NCI-H460 (cell line): Measurements from ENCODE around the gene NDUFAF4. TPM values are rescaled to one million over a fixed set of nuclear protein-coding genes. Genes with fewer than 3 reads are reported as not detected.

ENCODE experiments used
- small RNA-seq, 2 experiments: library from RNA; depleted of rRNA; stranded (forward); fragments of <200 nt; gene quantifications; one replicate each; pipeline ENCODE3, GENCODE V24; 2014
- total RNA-seq: library from RNA; depleted of rRNA; stranded (reverse); fragments of >200 nt; shearing (Covaris generic); gene quantifications from 2 replicates; pipeline ENCODE4 v1.2.3, GENCODE V29; 2014; rRNA removed

NDUFAF4 gene
- total RNA-seq, 1 experiment from 2014 or later, result 116 TPM

Small RNA genes within 50 kb of the gene (small RNA-seq; reads per million reads assigned to genes)
- gene RN7SL509P, result 0 reads per million in 2 experiments

Other genes starting within 250 kb of the NDUFAF4 start
- gene GPR63, start 60.4 kb downstream of the NDUFAF4 start, total RNA-seq, result 3.6 and 3.9 TPM in 2 replicates
- 0.17 and 0.46 TPM in 2 replicates for gene KLHL32, start 26.8 kb upstream of the NDUFAF4 start, total RNA-seq